Breast epithelium (tissue), 4 donors: ENCODE results near the gene ESCO1. TPM values are rescaled to one million over a fixed set of nuclear protein-coding genes. Genes with fewer than 3 reads are reported as not detected.
A peak's percentile ranks its signal among the peaks of the same experiment; 100 is the strongest.
"Not testable (repeated sequence)": the region's sequence is repeated elsewhere in the genome, so short reads cannot be mapped to it uniquely, and the experiment has no call there.

Experiments used
- DNase-seq, 2 donors: peaks; one replicate each; pipeline ENCODE4 v3.0.0-alpha.2; 2019; ENCODE audit warnings: low spot score in 2 of 2
- H3K27ac ChIP-seq, 2 donors: fragments of 200-600 bp; sonication (generic) in 1 of 2; one replicate each; pipeline ENCODE4 v1.5.1; 2016 to 2019; ENCODE audit warnings: mild to moderate bottlenecking in 1 of 2
- H3K27me3 ChIP-seq, 2 donors: fragments of 200-600 bp; sonication (generic) in 1 of 2; one replicate each; pipeline versions ENCODE4 v1.5.1 to v1.6.0; 2017 to 2019; ENCODE audit warnings: control low read depth in 1 of 2, mild to moderate bottlenecking in 1 of 2
- H3K36me3 ChIP-seq: fragments of 200-600 bp; one replicate; pipeline ENCODE4 v1.5.1; 2019
- H3K4me1 ChIP-seq, 2 donors: fragments of 200-600 bp; sonication (generic); one replicate each; pipeline ENCODE4 v1.5.1; 2016 to 2019; ENCODE audit warnings: control low read depth in 1 of 2
- H3K4me3 ChIP-seq, 3 donors: fragments of 200-600 bp; sonication (generic); 1 replicate in 2 of 3; 2 replicates in 1 of 3; pipeline ENCODE4 v1.5.1; 2016 to 2019; ENCODE audit warnings: mild to moderate bottlenecking in 3 of 3, moderate library complexity in 2 of 3
- H3K9me3 ChIP-seq, 2 donors: fragments of 200-600 bp; sonication (generic) in 1 of 2; one replicate each; pipeline ENCODE4 v1.5.1; 2016 to 2019; ENCODE audit warnings: control low read depth in 1 of 2
- POLR2A ChIP-seq: fragments of 450-650 bp; IDR thresholded peaks from one replicate; pipeline ENCODE4 v1.6.1; 2016; ENCODE audit warnings: antibody characterized with exemption, mild to moderate bottlenecking, moderate library complexity
- POLR2AphosphoS5 ChIP-seq, 3 donors: sonication (generic); formaldehyde crosslinking; IDR thresholded peaks; one replicate each; pipeline ENCODE4 v1.6.1; 2017; ENCODE audit warnings: antibody characterized with exemption in 3 of 3
- intact Hi-C: fragments of 100-400 bp; cut with DNase I; formaldehyde crosslinking; loops from one replicate; pipeline ENCODE4 v1.15.1; 2023; ENCODE audit warnings: low total_unique reads
- total RNA-seq, 3 donors: library from RNA; depleted of rRNA; stranded (reverse); fragments of >200 nt; gene quantifications; one replicate each; pipeline ENCODE4 v1.1.0, GENCODE V29; 2016
- TF ChIP-seq, protein P1 (sequence below), 3 donors: fragments of 450-650 bp; IDR thresholded peaks; one replicate each; pipeline ENCODE4 v1.5.1; 2016 to 2017; ENCODE audit warnings: antibody characterized with exemption in 3 of 3, mild to moderate bottlenecking in 3 of 3, moderate library complexity in 3 of 3

The ESCO1 gene
- total RNA-seq, 3 donors from 2014 or later, result 14.2 to 28.2 (median 18.4) TPM

DNA sequence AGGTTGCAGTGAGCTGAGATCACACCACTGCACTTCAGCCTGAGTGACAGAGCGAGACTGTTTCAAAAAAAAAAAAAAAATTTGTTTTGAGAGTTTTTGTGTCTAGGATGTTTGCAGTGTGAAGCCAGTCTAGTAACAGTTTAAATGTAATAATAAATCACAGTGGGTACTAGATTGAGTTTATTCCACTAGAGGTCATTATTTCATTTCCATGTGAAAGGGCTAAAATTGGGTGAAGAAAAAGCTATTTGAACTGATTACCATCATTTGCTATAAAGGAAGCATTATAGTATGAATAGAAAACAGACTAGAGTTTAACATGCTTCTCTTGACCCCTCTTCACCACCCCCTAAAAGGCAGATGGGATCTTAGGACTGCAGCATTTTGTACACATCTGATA, 31.9 kb upstream of the ESCO1 start:
- TF ChIP-seq, protein P1, sequence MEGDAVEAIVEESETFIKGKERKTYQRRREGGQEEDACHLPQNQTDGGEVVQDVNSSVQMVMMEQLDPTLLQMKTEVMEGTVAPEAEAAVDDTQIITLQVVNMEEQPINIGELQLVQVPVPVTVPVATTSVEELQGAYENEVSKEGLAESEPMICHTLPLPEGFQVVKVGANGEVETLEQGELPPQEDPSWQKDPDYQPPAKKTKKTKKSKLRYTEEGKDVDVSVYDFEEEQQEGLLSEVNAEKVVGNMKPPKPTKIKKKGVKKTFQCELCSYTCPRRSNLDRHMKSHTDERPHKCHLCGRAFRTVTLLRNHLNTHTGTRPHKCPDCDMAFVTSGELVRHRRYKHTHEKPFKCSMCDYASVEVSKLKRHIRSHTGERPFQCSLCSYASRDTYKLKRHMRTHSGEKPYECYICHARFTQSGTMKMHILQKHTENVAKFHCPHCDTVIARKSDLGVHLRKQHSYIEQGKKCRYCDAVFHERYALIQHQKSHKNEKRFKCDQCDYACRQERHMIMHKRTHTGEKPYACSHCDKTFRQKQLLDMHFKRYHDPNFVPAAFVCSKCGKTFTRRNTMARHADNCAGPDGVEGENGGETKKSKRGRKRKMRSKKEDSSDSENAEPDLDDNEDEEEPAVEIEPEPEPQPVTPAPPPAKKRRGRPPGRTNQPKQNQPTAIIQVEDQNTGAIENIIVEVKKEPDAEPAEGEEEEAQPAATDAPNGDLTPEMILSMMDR (IDR thresholded peaks at IDR 0.05), result no peak
- TF ChIP-seq POLR2A (no peak), POLR2AphosphoS5 (IDR thresholded peaks at IDR 0.05) (no peak)
- no peak overlapping the region for H3K27ac ChIP-seq
- intact Hi-C loops, result no loop called here
- H3K9me3 ChIP-seq, result no peaks in the 10 kb centered on the region
- no peak for DNase-seq
- no peaks in the 10 kb centered on the region for H3K27me3 ChIP-seq
- H3K4me3 ChIP-seq, result no peak overlapping the region
- H3K4me1 ChIP-seq, result no peaks in the 10 kb centered on the region
- H3K36me3 ChIP-seq, result no peaks in the 10 kb centered on the region

DNA sequence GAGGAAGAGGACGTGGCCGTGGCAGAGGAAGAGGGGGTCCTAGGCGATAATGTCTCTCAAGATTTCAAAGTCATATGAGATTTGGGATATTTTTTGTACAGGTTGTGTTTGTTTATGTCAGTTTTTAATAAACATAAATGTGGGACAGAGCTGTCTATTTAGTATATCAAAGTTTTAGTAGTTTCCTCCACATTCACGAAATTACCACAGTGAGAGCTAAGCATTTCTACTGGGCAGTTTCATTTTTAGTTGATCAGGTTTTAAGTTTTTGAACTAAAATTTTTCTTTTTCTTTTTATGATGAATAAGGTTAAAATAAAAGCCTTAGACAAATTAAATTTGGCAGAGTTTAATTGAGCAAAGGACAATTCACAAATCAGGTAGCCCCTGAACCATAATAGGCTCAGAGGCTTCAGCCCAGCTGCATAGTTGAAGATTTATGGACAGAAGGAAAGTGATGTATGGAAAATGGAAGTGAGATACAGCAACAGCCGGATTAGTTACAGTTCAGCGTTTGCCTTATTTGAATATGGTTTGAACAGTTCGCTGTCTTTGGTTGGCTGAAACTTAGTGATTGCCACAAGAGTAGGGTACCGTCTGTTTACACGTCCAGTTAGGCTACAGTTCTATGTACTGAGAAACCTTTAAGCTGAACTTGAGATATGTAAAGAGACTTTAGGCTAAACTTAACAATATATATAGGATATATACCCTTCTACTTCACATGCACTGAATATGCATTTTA, 28.8 kb upstream of the ESCO1 start:
- no peaks in the 10 kb centered on the region for H3K36me3 ChIP-seq
- no peak for TF ChIP-seq POLR2A
- TF ChIP-seq POLR2AphosphoS5 (IDR thresholded peaks at IDR 0.05), result no peak
- TF ChIP-seq, protein P1 (IDR thresholded peaks at IDR 0.05), result no peak

DNA sequence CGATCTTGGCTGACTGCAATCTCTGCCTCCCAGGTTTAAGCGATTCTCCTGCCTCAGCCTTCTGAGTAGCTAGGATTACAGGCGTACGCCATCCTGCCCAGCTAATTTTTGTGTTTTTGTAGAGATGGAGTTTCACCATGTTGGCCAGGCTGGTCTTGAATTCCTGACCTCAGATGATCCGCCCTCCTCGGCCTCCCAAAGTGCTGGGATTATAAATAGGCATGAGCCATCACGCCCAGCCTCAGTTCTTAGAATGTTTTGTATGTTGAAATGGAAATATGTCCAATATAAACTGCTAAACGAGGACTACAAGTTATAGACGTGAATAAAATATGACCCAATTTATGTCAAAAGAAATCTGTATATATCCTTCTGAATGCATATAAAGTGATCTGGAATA, 21.1 kb upstream of the ESCO1 start:
- H3K27ac ChIP-seq, H3K4me3 ChIP-seq, intact Hi-C loops, DNase-seq, H3K27me3 ChIP-seq, H3K4me1 ChIP-seq, H3K36me3 ChIP-seq, H3K9me3 ChIP-seq: not testable (repeated sequence)

More for the DNA sequence above, 28.8 kb upstream of the ESCO1 start:
- no peaks in the 10 kb centered on the region for H3K9me3 ChIP-seq
- DNase-seq, result no peak
- H3K27me3 ChIP-seq, result no peaks in the 10 kb centered on the region
- no peak overlapping the region for H3K27ac ChIP-seq
- intact Hi-C loops, result no loop called here
- H3K4me1 ChIP-seq, result no peaks in the 10 kb centered on the region
- no peak overlapping the region for H3K4me3 ChIP-seq

DNA sequence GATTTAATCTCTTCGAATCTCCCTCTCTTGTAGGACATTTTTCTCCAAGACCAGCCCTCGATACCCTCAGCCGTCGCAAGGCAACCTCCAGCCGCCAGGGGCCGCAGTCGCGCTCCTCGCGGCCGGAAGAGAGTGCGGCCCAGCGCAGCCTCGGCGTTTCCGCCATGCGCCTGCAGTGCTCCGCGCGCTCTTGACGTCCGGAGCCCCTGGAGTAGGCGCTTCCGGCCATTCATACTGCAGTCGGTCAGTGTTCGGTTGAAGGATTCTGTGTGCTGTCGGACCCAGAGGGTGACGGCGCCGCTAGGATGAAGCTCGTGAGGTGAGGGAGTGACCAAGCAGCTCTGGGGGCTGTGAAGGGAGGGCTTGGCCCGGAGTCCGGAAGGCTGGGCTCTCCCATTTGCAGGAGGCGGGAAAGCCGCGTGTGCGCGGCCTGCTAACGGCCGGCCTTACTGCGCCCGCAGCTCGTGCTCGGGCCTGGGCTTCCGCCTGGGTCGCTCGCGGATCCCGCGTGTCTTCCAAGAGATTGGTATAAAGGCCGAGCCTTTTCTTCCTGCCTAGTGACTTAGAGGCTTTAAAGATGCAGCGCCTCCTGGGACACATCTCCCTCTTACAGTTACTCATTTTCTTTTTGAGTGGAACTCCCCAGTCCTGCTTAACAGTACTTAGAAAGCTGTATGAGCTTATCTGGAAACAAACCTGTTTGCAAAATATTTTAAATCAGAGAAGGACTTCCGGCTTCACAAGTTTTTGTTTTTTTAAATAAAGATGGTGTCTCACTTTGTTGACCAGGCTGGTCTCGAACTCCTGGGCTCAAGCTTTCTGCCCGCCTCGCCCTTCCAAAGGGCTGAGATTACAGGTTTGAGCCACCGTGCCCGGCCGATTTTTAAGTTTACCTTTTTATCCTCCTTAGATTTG, 11.9 kb upstream of the ESCO1 start, which contains the start of gene SNRPD1:
Gene SNRPD1 (plus strand): TSS at position 190 of the 915 bp plus-strand sequence. CDS start 116 bp downstream, at position 306.
- peak within 1 kb of the TSS; percentile 76 to 86 (median 79) for H3K4me3 ChIP-seq
- TF ChIP-seq, protein P1 (IDR thresholded peaks at IDR 0.05), result peak; percentile 72 to 94 (median 83)
- TF ChIP-seq POLR2AphosphoS5 (IDR thresholded peaks at IDR 0.05) (peak; percentile 80 to 84 (median 81)), POLR2A (no peak)
- H3K36me3 ChIP-seq, result no peaks in the 10 kb centered on the region
- peak within 1 kb of the TSS; percentile 80 to 90 for H3K27ac ChIP-seq
- intact Hi-C loops, result no loop called here
- peaks cover 0 to 6% of the 10 kb centered on the region in 2 donors for H3K4me1 ChIP-seq
- DNase-seq, result peak; percentile 72 to 81
- H3K9me3 ChIP-seq, result no peaks in the 10 kb centered on the region
- no peaks in the 10 kb centered on the region for H3K27me3 ChIP-seq

DNA sequence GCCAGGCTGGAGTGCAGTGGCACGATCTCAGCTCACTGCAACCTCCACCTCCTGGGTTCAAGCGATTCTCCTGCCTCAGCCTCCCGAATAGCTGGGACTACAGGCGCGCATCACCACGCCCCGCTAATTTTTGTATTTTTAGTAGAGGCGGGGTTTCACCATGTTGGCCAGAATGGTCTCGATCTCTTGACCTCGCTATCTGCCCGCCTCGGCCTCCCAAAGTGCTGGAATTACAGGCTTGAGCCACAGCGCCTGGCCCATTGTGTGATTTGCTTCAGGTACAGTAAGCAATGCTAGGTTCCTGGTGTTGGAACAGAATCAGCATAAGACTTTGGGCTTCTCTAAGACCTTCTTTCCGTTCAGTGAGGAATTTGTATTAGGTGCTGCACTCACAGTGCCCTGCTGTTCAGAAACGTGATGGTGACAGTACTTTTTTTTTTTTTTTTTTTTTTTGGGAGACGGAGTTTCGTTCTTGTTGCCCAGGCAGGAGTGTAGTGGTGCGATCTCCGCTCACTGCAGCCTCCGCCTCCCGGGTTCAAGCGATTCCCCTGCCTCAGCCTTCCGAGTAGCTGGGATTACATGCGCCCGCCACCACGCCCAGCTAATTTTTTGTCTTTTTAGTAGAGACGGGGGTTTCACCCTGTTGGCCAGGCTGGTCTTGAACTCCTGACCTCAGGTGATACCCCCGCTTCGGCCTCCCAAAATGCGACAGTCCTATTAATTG, 11.1 kb upstream of the ESCO1 start:
- H3K4me1 ChIP-seq, H3K27me3 ChIP-seq, H3K36me3 ChIP-seq, DNase-seq, intact Hi-C loops, H3K9me3 ChIP-seq: not testable (repeated sequence)
- H3K27ac ChIP-seq, result peak overlapping the region; percentile 80 to 90
- H3K4me3 ChIP-seq, result peak overlapping the region; percentile 76 to 86 (median 79)
